Activated CD4-positive, alpha-beta memory T cell treated with anti-CD3 and anti-CD28 coated beads for 36 hours (primary cell): ENCODE data around the gene AJAP1. TPM values are rescaled to one million over a fixed set of nuclear protein-coding genes. Genes with fewer than 3 reads are reported as not detected.

Source experiments
- CTCF ChIA-PET: fragments of 350-600 bp; sonication (Branson Sonifier 250); formaldehyde crosslinking; loops from one replicate; lab custom pipeline; 2021; ENCODE audit warnings: antibody characterized with exemption, inconsistent platforms; lab: Charles Lee
- POLR2A ChIA-PET: fragments of 350-600 bp; sonication (Branson Sonifier 250); formaldehyde crosslinking; loops from one replicate; lab custom pipeline; 2021; ENCODE audit warnings: antibody characterized with exemption; lab: Charles Lee
- DNase-seq: peaks from one replicate; pipeline ENCODE4 v3.0.0-alpha.2; 2020
- H3K27ac Mint-ChIP-seq: one replicate; pipeline ENCODE4 v1.8.0; 2021; ENCODE audit warnings: mixed read lengths
- H3K27me3 Mint-ChIP-seq: one replicate; pipeline ENCODE4 v1.8.0; 2021; ENCODE audit warnings: mixed read lengths
- H3K36me3 Mint-ChIP-seq: one replicate; pipeline ENCODE4 v1.8.0; 2021; ENCODE audit warnings: mixed read lengths
- H3K4me1 Mint-ChIP-seq: one replicate; pipeline ENCODE4 v1.8.0; 2021; ENCODE audit warnings: low read depth, mixed read lengths
- H3K4me3 Mint-ChIP-seq: one replicate; pipeline ENCODE4 v1.8.0; 2021; ENCODE audit warnings: mild to moderate bottlenecking, mixed read lengths
- H3K9me3 Mint-ChIP-seq: one replicate; pipeline ENCODE4 v1.8.0; 2021; ENCODE audit warnings: mixed read lengths
- intact Hi-C: fragments of 100-400 bp; cut with micrococcal nuclease; formaldehyde crosslinking; loops from one replicate; pipeline ENCODE4 v1.15.1; 2023
- total RNA-seq, 2 experiments: library from RNA; stranded (reverse); gene quantifications; one replicate each; pipeline ENCODE4 v1.2.3, GENCODE V29; 2021

Gene AJAP1, protein sequence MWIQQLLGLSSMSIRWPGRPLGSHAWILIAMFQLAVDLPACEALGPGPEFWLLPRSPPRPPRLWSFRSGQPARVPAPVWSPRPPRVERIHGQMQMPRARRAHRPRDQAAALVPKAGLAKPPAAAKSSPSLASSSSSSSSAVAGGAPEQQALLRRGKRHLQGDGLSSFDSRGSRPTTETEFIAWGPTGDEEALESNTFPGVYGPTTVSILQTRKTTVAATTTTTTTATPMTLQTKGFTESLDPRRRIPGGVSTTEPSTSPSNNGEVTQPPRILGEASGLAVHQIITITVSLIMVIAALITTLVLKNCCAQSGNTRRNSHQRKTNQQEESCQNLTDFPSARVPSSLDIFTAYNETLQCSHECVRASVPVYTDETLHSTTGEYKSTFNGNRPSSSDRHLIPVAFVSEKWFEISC
- not detected for total RNA-seq

DNA sequence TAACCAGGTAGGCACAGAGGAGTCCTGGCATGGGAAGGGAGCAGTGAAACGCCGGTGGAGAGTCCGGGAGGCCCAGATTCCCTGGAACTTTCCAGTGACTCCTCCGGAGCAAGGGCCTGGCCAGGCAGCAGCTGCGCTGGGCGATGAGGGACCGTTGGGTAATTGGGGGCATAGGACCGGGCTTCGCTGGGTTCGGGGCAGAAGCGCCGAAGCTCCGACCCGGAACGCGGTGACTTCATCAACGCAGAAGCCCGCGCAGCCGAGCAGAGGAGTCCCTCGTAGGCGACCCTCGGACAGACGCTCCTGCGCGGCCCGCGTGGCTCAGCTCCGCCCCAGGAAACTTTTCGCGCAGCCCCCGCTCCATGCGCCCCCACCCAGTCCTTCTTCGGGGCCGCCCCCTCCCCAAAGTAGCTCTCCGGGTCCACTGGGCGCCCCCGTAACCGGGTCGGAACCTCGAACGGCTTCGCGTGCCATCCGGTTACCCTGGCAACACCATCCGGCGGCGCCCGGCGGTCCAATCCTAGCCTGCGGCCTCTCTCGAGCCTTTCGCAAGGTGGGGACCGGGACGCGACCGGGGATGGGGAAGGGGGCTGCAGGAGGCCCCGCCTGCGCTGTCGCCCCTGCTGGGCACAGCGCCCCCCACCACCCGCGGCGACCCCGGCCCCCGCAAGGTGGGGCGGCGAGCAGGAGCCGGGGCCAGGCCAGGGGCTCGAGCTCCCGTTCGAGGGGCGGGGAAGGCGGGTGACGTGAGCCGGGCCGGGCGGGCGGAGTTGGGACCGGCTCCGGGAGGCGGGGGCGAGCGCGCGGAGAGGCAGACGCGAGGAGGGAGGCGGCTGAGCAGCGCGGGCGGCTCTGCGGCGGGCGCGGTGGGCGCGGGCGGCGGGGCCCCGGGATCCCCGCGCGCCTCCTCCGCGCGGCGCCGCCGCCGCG, at the start of gene AJAP1:
AJAP1 (plus strand) TSS at position 814 of the 930 bp plus-strand sequence. CDS start 817 bp downstream, outside the sequence.
- POLR2A ChIA-PET = no interaction called here
- Mint-ChIP-seq H3K36me3 (no peaks in the 10 kb centered on the region), H3K4me3 (no peak within 1 kb of the TSS), H3K27me3 (peaks cover 34% of the 10 kb centered on the region), H3K27ac (no peak within 1 kb of the TSS), H3K4me1 (peaks cover 2% of the 10 kb centered on the region), H3K9me3 (no peaks in the 10 kb centered on the region)
- CTCF ChIA-PET = no interaction called here
- intact Hi-C loops = no loop called here
- DNase-seq = no peak

GRCh38 chr1:4605158-4605557, 49.3 kb upstream of the AJAP1 start:
- Mint-ChIP-seq H3K27ac (no peak overlapping the region), H3K36me3 (no peaks in the 10 kb centered on the region), H3K4me1 (no peaks in the 10 kb centered on the region), H3K4me3 (no peak overlapping the region), H3K9me3 (peaks cover 11% of the 10 kb centered on the region), H3K27me3 (peaks cover 29% of the 10 kb centered on the region)
- intact Hi-C loops = no loop called here
- POLR2A ChIA-PET = no interaction called here
- DNase-seq = no peak
- CTCF ChIA-PET = interaction anchor here (0.8 kb wide), 1 partner anchor 11 kb away, joined by 3 read pairs; no protein-coding TSS in a partner anchor

GRCh38 chr1:4611563-4612341, 42.7 kb upstream of the AJAP1 start:
- Mint-ChIP-seq H3K9me3 (peaks cover 21% of the 10 kb centered on the region), H3K4me3 (no peak overlapping the region), H3K36me3 (peaks cover 1% of the 10 kb centered on the region), H3K4me1 (no peaks in the 10 kb centered on the region), H3K27me3 (peaks cover 18% of the 10 kb centered on the region), H3K27ac (no peak overlapping the region)
- DNase-seq = no peak
- POLR2A ChIA-PET = no interaction called here
- intact Hi-C loops = no loop called here
- CTCF ChIA-PET = no interaction called here

DNA sequence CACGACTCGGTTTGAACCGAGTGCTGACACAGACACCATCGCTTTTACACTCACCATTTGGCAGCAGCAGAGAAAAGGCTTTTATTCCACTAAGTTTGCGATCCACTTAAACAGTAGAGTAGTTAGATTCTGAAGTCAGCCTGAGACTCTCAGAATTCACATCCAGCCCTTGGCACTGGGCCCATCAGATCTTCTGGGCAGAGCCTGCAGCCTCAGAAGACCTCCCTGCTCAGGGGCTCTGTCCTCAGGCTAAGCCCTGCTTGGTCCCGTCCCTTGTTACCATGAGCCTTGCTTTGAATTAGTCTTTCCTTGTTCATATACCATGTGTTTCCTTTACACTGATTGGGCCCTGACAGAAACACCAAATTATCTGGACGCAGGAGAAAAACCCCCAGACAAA, 41.4 kb upstream of the AJAP1 start:
- Mint-ChIP-seq H3K4me1 (no peaks in the 10 kb centered on the region), H3K27ac (no peak overlapping the region), H3K27me3 (peaks cover 12% of the 10 kb centered on the region), H3K36me3 (peaks cover 1% of the 10 kb centered on the region), H3K4me3 (no peak overlapping the region), H3K9me3 (peaks cover 21% of the 10 kb centered on the region)
- POLR2A ChIA-PET = no interaction called here
- CTCF ChIA-PET = no interaction called here
- intact Hi-C loops = no loop called here
- DNase-seq = no peak

DNA sequence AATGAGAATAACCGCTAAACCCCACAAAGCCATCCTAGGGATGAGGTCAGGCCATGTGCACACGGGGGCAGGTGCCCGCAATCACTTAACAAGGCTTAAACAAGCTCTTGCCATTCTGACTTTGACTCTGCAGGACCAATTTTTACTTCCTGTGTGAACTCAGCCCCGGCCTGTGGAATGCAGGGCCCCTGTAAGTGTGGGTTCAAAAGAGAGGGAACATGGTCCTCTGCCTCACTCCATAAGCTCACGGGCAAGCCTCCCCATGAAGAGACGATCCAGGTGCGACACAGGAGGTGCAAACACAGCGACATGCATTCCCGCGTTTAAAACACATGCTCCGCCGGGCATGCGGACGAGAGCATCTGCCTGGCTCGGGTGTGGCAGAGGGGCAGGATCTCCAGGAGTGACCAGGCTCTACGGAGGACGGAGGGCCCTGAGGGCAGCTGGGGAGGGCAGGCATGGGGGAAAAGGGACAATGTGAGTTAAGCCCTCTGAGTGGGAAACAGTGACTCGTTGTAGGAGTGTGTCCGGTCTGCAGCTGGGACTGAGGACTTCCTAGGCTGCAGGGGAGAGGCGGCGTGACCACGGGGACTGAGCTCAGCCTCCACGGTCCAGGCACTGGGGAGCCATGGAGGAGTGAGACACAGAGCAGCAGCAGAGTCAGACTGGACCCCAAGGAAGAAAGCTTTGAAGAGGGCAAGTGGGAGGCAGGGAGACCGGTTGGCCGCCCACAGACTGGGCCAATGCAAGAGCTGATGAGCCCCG, 40.6 kb upstream of the AJAP1 start:
- DNase-seq = no peak
- ChIA-PET POLR2A (no interaction called here), CTCF (no interaction called here)
- intact Hi-C loops = no loop called here
- Mint-ChIP-seq H3K36me3 (peaks cover 1% of the 10 kb centered on the region), H3K27me3 (peaks cover 7% of the 10 kb centered on the region), H3K27ac (no peak overlapping the region), H3K9me3 (peaks cover 21% of the 10 kb centered on the region), H3K4me3 (no peak overlapping the region), H3K4me1 (no peaks in the 10 kb centered on the region)

GRCh38 chr1:4614371-4615137, 39.9 kb upstream of the AJAP1 start:
- H3K4me3 Mint-ChIP-seq = no peak overlapping the region
- POLR2A ChIA-PET = no interaction called here
- no peak overlapping the region for H3K27ac Mint-ChIP-seq
- no peak for DNase-seq
- H3K4me1 Mint-ChIP-seq = no peaks in the 10 kb centered on the region
- H3K27me3 Mint-ChIP-seq = peaks cover 5% of the 10 kb centered on the region
- CTCF ChIA-PET = no interaction called here
- peaks cover 16% of the 10 kb centered on the region for H3K9me3 Mint-ChIP-seq
- peaks cover 1% of the 10 kb centered on the region for H3K36me3 Mint-ChIP-seq
- intact Hi-C loops = no loop called here

DNA sequence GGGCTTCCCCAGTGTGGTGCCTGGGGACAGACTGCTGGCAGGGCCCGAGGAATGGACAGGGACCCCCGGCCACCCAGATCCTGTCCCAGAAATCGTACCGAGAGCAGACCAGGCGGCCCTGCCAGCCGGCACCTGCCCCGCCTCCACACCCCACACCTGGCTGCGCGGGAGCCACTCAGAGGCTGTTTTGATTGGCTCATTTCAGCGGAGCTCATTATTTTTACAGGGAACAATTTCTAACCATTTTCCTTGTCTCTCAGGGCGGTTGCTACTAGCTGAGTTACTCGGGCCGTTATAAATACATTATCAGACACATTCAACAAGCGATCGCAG, 39.3 kb upstream of the AJAP1 start:
- CTCF ChIA-PET = no interaction called here

GRCh38 chr1:4615501-4615900, 38.9 kb upstream of the AJAP1 start:
- intact Hi-C loops = no loop called here
- ChIA-PET CTCF (no interaction called here), POLR2A (no interaction called here)
- Mint-ChIP-seq H3K4me3 (no peak overlapping the region), H3K27me3 (peaks cover 5% of the 10 kb centered on the region), H3K4me1 (no peaks in the 10 kb centered on the region), H3K36me3 (peaks cover 1% of the 10 kb centered on the region), H3K27ac (no peak overlapping the region), H3K9me3 (peaks cover 7% of the 10 kb centered on the region)
- no peak for DNase-seq

More for the DNA sequence above, 39.3 kb upstream of the AJAP1 start:
- no peak for DNase-seq
- intact Hi-C loops = no loop called here
- no peak overlapping the region for H3K4me3 Mint-ChIP-seq
- peaks cover 5% of the 10 kb centered on the region for H3K27me3 Mint-ChIP-seq
- H3K27ac Mint-ChIP-seq = no peak overlapping the region
- no peaks in the 10 kb centered on the region for H3K4me1 Mint-ChIP-seq
- peaks cover 1% of the 10 kb centered on the region for H3K36me3 Mint-ChIP-seq
- POLR2A ChIA-PET = no interaction called here
- H3K9me3 Mint-ChIP-seq = peaks cover 11% of the 10 kb centered on the region

DNA sequence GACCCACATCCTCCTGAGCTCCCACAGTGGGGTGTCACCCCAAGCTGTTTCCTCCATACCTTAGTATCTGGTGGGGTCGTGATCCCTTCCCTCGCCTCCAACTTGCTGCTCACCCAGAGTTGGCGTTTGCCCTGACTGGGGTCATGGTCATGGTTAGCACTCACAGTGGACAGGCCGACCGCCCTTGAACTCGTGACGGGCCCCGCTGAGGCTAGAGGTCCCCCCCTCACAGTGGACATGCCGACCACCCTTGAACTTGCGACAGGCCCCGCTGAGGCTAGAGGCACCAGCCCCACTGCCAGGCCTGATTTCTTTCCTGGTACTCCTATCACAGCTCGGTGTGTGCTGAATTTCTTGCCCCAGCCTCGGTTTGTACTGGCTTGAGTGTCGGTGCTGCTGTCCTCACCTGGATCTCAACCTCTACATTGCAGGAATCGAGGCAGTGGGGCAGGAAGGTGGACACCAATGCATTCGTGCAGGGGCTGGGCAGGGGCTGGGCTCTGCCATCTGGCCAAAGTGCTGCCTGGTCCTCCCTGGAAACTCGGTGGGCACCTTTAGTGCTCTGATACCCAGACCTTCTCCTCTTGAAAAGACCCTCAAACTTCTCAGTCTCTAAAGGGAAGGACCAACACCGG, 37.5 kb upstream of the AJAP1 start:
- Mint-ChIP-seq H3K27ac (no peak overlapping the region), H3K9me3 (no peaks in the 10 kb centered on the region), H3K36me3 (no peaks in the 10 kb centered on the region), H3K4me3 (no peak overlapping the region), H3K27me3 (peaks cover 2% of the 10 kb centered on the region), H3K4me1 (no peaks in the 10 kb centered on the region)
- intact Hi-C loops = no loop called here
- ChIA-PET CTCF (interaction anchor here (0.8 kb wide), 1 partner anchor 12 kb away, joined by 3 read pairs; no protein-coding TSS in a partner anchor), POLR2A (no interaction called here)
- no peak for DNase-seq

DNA sequence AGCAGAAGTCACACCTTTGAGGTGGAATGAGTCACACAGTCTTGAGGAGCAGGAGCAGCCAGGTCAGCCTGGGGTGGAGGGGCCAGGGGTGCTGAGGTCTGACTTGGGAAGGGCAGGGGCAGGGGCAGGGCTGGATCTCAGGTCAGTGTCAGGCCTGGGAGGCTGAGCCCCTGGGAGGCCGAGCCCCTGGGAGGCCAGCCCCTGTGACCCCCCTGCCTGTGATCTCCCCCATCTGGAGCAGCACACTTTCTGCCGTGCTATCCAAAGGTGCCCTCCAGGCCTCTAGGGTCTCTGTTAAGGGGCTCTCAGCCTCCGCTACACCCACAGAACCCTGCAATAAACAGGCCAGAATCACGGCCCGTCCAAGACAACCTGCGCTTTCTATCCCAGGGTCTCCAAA, 36.9 kb upstream of the AJAP1 start:
- ChIA-PET CTCF (no interaction called here), POLR2A (no interaction called here)
- intact Hi-C loops = no loop called here
- Mint-ChIP-seq H3K4me1 (no peaks in the 10 kb centered on the region), H3K27ac (no peak overlapping the region), H3K4me3 (no peak overlapping the region), H3K27me3 (peaks cover 4% of the 10 kb centered on the region), H3K9me3 (no peaks in the 10 kb centered on the region), H3K36me3 (no peaks in the 10 kb centered on the region)
- DNase-seq = no peak
